Measurements from ENCODE around the gene ERGIC2. TPM values are rescaled to one million over a fixed set of nuclear protein-coding genes. Genes with fewer than 3 reads are reported as not detected.

Gene ERGIC2
- total RNA-seq, 1 experiment from 2014 or later: 69.8 TPM

DNA sequence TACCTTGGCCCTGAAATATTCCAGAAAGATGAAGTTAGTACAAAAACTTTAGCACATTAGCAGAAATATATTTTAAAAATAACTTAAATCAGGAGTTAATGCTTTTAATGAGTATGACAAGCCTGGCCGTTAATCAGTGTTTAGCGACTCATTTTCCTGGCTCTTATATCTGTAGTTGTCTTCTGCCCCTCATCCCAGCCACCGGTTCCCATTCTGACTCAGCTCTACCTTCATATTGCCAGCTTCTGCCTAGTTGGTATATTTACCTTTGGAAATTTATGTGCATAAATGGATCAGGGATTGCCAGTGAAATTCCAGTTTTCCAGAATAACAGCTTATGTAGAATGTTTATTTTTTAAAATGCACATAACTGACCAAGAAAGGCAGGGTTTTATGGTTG is 79.9 kb downstream of the ERGIC2 start:
- H3K4me2 ChIP-seq (ENCODE audit: insufficient read depth, insufficient read length, low read length): no peak overlapping the region
- no peak overlapping the region for H2BK12ac ChIP-seq (ENCODE audit: insufficient read length, low read depth, low read length)
- no peak overlapping the region for H2BK20ac ChIP-seq (ENCODE audit: low read depth, low read length, poor library complexity, severe bottlenecking)
- H3K27me3 Mint-ChIP-seq (ENCODE audit: low read depth): no peaks in the 10 kb centered on the region
- no peak overlapping the region for H2BK120ac ChIP-seq (ENCODE audit: low read depth, low read length, poor library complexity, severe bottlenecking)
- no peaks in the 10 kb centered on the region for H3K23me2 ChIP-seq (ENCODE audit: insufficient read length, low read depth, low read length, poor library complexity, severe bottlenecking)
- no peaks in the 10 kb centered on the region for H3K27me3 ChIP-seq (ENCODE audit: insufficient read depth, low read length)
- H3K23ac ChIP-seq (ENCODE audit: insufficient read length, low read depth, low read length): no peak overlapping the region
- no peaks in the 10 kb centered on the region for H3K9me3 Mint-ChIP-seq
- H4K20me1 ChIP-seq (ENCODE audit: control insufficient read depth, insufficient read depth, insufficient read length): no peaks in the 10 kb centered on the region
- H2AFZ ChIP-seq (ENCODE audit: low read length): no peak overlapping the region
- no peaks in the 10 kb centered on the region for H3K4me1 ChIP-seq (ENCODE audit: insufficient read depth, low read length)
- no peak overlapping the region for H2BK15ac ChIP-seq (ENCODE audit: low read depth, low read length)
- no peak overlapping the region for H3K4me3 Mint-ChIP-seq
- no CpG with 5 or more reads among the region's 3 CpGs for whole genome bisulfite sequencing (ENCODE audit: extremely low coverage, insufficient read length, low lambda C conversion rate)
- no peak overlapping the region for H3K56ac ChIP-seq (ENCODE audit: insufficient read length, low read depth, low read length)
- no peak overlapping the region for H3K27ac ChIP-seq (ENCODE audit: insufficient read length, low read depth, low read length)
- H4K91ac ChIP-seq (ENCODE audit: insufficient read length, low read depth, low read length): no peak overlapping the region
- H3K14ac ChIP-seq (ENCODE audit: insufficient read depth, low read length): no peak overlapping the region
- H3K18ac ChIP-seq (ENCODE audit: insufficient read length, low read depth, low read length): no peak overlapping the region
- no peaks in the 10 kb centered on the region for H3K79me2 ChIP-seq (ENCODE audit: insufficient read depth, low read length)
- no peak for DNase-seq
- peaks cover 4 to 6% of the 10 kb centered on the region in 2 experiments; a peak in 2 of 4 replicates for H3K4me1 Mint-ChIP-seq
- no peak overlapping the region for H2BK5ac ChIP-seq (ENCODE audit: insufficient read length, low read length)
- H3K27ac Mint-ChIP-seq: no peak overlapping the region
- no peak overlapping the region for H3K4ac ChIP-seq (ENCODE audit: low read depth, low read length)
- H3K36me3 Mint-ChIP-seq (ENCODE audit: insufficient read depth in 1 of 3, low read depth in 3 of 3): no peaks in the 10 kb centered on the region
- H4K8ac ChIP-seq (replicated peaks; ENCODE audit: insufficient read length, low read depth, low read length): no peak overlapping the region
- no peak overlapping the region for H3K9ac ChIP-seq (ENCODE audit: extremely low read depth, insufficient read length, low read length)
- no peak overlapping the region for H4K5ac ChIP-seq (ENCODE audit: insufficient read length, low read depth, low read length)
- H2AK5ac ChIP-seq (ENCODE audit: insufficient read length, low read length): no peak overlapping the region
- H3K9me3 ChIP-seq (ENCODE audit: control insufficient read depth, low read depth, low read length): no peaks in the 10 kb centered on the region
- H3K79me1 ChIP-seq (ENCODE audit: insufficient read depth, low read depth, low read length, poor library complexity, severe bottlenecking): no peaks in the 10 kb centered on the region
- H3T11ph ChIP-seq (ENCODE audit: low read length): no peak overlapping the region
- TF ChIP-seq, protein P1, sequence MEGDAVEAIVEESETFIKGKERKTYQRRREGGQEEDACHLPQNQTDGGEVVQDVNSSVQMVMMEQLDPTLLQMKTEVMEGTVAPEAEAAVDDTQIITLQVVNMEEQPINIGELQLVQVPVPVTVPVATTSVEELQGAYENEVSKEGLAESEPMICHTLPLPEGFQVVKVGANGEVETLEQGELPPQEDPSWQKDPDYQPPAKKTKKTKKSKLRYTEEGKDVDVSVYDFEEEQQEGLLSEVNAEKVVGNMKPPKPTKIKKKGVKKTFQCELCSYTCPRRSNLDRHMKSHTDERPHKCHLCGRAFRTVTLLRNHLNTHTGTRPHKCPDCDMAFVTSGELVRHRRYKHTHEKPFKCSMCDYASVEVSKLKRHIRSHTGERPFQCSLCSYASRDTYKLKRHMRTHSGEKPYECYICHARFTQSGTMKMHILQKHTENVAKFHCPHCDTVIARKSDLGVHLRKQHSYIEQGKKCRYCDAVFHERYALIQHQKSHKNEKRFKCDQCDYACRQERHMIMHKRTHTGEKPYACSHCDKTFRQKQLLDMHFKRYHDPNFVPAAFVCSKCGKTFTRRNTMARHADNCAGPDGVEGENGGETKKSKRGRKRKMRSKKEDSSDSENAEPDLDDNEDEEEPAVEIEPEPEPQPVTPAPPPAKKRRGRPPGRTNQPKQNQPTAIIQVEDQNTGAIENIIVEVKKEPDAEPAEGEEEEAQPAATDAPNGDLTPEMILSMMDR (conservative IDR thresholded peaks at IDR 0.05): no peak
